NCI-H2081 treated with DMSO at 0.1 percent for 48 hours (cell line): ENCODE results near the gene OR4E2.
"Not testable (repeated sequence)": the region's sequence is repeated elsewhere in the genome, so short reads cannot be mapped to it uniquely, and the experiment has no call there.

Experiments
- DNase-seq: peaks from one replicate; lab custom pipeline; 2025; lab: John Stamatoyannopoulos, UW

Gene OR4E2, protein sequence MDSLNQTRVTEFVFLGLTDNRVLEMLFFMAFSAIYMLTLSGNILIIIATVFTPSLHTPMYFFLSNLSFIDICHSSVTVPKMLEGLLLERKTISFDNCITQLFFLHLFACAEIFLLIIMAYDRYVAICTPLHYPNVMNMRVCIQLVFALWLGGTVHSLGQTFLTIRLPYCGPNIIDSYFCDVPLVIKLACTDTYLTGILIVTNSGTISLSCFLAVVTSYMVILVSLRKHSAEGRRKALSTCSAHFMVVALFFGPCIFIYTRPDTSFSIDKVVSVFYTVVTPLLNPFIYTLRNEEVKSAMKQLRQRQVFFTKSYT

DNA sequence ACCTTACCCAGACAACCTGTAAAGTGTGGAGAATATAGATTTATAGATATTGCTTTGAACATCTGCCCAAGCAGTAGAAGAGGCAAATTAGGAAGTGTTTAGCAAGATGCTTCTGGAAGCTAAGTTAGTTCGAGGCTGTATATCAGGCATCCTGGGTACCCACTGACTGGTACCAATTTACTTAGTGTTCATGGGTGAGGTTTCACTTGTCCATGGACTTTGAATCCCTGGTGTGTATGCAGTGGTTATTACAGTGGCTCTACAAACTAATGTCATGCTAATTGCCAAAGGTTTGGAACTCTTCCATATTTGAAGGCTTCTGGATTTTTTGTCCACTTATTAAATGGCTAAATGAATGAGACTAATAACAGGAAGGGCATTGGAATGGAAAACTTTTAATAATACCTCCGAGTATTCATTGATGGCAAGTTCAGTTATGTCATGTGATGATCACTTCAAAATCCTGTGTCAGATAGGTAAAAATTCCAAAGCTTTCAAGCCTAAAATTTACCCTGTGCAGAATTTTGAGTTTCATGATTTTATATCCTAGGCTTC, at the start of gene OR4E2:
Gene OR4E2, plus strand, starts transcription at position 505 of the 555 bp plus-strand sequence. CDS start 11,248 bp downstream, outside the sequence.
- DNase-seq = no peak

DNA sequence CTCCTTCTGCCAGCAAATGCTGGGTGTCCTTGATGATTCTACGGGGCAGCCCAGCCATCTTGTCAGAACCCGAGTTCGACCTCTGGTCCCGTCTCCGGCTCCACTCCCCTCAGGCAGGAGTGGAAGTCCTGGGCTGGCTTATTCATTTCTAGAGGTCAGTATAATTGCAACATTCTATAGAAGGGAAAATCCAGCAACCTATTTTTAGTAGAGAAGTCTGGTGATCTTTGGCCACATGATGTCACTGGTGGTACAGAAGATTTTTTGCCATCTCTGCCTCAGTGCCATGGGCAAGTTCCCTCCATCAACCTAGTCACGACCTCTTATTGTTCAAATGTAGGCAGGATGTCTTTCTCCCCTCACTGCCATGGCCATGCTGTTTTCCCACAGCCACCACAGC, 41.3 kb upstream of the OR4E2 start:
- no peak for DNase-seq

DNA sequence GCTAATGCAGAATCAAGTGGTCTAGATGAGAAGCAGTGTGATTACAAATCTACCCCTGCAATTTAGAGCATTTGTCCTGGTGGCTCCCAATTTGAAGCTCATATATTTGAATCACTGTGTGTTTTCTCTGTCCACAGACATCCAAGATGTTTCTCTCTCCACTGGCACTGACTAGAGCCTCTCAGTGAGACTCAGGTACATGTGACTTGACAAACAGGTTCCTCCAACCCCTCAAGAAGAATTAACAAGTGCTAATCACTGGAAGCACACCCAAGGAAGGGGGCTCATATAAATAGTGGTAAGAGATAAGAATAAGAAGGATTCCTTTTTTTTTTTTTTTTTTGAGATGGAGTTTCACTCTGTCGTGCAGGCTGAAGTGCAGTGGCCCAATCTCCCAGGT, 39.4 kb upstream of the OR4E2 start:
- no peak for DNase-seq

DNA sequence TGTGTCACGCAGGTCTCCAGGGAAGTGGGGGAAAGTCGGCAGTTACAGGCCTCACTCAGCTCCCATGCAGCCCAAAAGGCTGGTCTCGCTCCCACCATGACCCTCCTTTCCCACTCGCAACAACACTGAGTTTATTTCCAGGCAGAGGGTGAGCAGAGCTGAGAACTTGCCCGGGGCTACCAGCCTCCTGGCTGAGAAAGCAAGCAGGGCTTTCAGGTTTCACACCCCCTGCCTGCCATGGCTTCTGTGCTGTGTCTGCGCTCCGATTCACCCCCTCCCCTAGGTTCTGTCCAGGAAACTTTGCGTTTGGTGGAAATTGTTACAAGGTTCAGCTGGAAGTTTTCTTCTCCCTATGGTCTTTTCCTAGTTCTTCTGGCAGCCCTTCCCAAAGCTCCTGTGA, 36.0 kb upstream of the OR4E2 start:
- no peak for DNase-seq

DNA sequence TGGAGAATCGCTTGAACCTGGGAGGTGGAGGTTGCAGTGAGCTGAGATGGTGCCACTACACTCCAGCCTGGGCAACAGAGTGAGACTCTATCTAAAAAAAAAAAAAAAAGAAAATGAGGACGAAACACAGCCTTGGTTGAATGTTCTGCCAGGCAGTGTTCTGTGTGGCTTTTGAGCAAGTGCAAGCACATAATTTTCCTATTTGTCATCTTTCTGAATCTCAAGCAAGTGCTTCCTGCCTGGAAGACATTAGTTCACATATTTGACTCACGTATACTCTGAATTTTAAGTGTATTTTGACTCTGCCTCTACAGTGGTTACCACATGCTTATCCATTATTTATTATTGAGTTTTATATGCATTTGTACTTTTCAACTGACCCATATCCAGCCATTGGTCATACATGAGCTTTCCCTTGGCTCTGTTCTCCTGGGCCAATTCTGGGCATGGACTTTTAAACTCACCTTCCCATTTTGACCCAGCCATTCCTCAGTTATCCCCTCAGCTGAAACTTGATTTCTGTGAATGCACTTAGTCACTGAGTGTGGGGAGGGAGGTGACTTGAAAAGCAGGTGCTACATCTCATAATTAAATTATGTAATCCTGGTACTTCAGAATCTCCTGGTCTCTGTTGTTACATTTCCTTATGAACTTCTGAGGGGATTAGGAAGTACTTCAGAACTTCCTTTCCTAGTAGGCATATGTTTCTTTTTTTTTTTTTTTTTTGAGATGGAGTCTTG, 27.0 kb upstream of the OR4E2 start:
- no peak for DNase-seq

DNA sequence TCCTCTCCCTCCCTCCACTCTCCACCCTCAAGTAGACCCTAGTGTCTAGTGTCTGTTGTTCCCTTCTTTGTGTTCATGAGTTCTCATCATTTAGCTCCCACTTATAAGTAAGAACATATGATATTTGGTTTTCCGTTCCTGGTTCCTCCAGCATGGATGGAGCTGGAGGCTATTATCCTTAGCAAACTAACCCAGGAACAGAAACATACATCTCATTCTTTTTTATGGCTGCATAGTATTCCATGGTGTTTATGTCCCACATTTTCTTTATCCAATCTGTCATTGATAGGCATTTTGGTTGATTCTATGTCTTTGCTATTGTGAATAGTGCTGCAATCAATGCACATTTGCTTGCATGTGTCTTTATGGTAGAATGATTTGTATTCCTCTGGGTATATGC, 23.1 kb upstream of the OR4E2 start:
- not testable (repeated sequence) for DNase-seq

DNA sequence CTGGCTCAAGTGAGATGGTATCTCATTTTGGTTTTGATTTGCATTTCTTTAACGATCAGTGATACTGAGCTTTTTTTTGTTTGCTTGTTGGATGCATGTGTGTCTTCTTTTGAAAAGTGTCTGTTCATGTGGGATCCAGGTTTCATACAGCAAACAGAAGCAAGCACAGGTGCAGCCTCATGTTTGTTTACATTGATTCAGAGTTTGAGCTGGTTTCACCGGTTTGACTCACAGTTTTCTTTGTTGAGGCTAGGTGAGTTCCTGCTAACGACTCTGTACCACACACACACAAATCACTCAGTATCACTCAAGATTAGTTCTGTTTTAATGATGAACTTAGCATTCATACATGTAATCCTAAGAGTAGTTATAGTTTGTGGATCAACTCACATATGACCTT, 22.6 kb upstream of the OR4E2 start:
- DNase-seq = no peak

DNA sequence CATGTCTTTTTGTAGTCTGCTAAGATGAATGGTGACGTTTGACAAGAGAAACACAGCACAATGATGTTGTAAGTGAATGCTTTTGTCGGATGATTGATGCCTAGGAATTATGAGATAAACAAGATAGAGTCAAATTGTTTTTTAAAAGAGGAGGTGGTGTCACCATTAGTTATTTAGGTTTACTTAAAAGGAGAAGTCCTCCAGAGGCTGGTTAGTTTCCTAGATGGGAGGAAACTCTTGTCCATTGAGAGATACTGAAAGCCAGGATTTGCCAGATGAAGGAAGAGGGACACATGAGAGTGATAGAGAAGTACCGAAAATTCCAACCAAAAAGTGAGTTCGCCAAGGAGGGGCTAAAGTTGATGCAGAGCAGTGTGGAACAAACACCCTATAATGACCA, 18.8 kb upstream of the OR4E2 start, which contains the start of gene OR10G2:
Gene OR10G2, minus strand, starts transcription at position 101 of the 400 bp plus-strand sequence. Its CDS starts 98 bp downstream, at position 3.
- DNase-seq = no peak

DNA sequence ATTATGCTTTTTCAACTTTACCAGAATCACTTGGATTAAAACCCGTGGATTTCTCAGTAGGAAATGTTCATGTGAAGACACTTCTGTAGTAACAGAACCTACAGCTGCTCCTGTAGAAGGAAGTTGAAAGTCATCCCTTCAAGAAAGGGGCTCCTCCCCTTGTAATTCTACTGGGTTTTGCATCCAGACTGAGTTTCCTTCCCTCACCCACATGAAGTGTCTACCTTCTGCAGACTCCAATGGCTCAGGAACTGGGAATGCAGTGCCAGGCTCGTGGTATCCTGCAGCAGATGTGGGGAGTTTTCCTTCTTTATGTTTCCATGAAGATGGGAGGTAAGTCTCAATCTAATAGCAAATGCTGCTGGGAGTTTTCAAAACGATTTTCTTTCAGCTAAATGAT, 11.0 kb upstream of the OR4E2 start:
- no peak for DNase-seq

DNA sequence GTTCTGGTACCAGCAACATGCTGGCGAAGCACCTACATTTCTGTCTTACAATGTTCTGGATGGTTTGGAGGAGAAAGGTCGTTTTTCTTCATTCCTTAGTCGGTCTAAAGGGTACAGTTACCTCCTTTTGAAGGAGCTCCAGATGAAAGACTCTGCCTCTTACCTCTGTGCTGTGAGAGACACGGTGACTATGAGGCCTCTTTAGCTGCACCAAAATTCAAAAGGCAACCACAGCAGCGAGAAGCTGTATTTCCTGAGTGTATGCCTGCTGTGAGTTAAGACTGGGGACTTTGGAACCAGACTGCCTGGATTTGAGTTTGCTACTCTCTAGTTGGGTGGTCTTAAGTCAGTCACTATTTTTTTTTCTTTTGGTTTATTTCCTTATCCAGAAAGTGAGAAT, 10.2 kb upstream of the OR4E2 start:
- no peak for DNase-seq

DNA sequence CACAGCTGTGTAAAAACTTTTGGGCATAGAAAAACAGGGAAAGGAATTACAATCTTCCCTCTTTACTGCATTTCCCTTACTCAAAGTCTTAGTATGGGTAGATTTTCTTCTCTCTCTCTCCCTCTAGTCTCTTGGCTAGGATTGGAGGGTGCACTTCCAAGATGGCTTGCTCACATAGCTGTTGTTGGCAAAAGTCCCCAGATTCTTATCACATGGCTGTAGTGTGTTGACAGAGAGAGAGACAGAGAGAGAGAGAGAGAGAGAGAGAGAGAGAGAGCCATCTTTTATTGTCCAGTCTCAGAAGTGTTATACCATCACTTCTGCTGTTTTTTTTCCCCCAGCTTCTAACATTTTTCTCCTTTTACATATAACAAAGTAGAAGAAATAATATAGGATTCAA, 6.3 kb upstream of the OR4E2 start:
- no peak for DNase-seq

DNA sequence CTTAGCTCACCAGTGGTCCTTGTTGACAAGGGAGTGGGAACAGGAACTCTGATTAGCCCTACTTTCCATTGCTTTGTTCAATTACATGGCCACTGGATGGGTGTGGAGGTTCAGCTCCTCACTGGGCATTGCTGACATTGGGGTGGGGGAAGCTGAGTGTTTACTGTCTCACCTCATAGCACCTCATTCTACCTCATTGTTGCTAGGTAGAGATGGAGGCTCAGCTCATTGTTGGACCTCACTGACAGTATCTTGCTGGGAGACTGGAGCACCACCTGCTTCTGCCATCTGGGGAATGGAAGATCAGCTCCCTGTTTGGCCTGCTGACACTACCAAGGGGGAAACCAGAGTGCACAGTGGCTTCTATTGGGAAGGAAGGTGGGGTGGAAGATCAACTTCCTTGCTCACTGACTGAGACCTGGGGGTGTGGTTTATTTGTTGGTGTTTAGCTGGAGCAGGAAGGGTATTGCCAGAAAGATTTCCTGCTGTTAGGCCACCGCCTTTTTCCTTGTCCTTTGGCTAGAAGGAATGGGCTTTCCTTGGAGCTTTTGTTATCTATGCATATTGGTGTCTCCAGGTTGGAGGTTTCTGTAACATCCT, 1.3 kb upstream of the OR4E2 start:
- no peak for DNase-seq

DNA sequence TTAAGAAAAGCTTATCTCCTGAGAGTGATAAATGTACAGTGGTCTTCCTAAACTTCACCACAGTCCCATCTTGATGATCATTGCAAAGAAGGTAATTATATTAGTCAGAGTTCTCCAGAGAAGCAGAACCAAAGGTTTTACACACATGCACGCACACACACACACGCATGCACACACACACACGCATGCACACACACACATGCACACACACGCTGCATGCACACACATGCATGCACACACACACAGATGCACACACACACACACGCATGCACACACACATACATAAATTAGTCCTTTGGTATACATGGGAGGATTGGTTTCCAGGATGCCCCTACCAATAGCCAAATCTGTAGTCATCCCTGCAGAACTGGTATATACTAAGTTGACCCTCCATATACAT, 580 bp downstream of the OR4E2 start:
- DNase-seq = no peak

DNA sequence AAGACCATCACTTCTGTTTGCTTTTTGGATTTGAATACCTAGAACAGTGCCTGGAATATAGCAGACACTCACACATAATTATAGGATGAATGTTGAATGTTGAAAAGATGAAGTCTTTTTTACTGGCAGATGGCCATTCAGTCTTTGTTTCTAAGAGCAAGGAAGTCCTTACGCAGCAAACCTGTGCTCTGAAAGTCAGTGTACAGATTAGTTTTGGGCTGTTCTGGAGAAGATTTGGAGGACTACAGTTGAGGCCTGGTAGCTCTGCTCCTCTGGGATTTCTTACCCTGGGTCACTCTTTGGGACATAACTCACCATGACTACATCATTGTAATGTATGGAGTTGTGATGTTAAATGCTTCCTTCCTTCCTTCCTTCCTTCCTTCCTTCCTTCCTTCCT, 3.3 kb downstream of the OR4E2 start:
- no peak for DNase-seq

DNA sequence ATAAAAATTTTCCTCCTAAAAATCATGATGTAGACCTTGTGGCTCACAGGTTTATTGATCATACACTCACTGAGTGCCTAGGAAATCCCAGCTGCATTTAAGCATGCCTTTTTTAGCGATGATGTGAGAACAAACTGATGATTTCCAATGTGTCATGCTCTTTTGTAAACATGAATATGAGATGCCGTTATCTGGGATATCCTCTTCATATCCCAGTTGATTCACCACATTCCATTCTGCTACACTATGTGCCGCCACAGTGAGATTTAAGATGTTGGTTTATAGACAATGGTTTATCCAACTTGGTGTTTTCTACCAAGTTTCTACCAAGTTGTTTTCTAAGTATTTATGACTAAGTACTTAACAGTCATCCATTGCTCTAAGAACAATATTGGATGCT, 14.7 kb downstream of the OR4E2 start:
- no peak for DNase-seq

DNA sequence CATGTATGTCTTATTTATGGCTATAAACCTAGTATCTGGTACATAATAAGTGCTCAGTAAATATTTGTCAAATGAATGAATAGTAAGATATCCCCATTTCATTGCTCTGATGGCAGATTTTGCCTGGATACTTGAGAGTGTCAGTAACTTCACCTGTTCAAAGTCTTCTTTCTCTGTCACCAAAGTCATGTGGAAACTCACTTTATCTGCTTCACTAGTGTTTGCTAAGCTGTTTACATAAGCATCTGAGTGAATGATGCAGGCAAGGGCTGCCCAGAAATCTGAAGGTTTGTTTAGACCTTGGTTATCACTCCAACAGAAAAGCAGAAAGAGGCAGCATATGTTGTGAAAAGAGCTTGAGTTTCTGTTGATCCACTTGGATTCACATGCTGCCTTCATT, 15.6 kb downstream of the OR4E2 start:
- no peak for DNase-seq

DNA sequence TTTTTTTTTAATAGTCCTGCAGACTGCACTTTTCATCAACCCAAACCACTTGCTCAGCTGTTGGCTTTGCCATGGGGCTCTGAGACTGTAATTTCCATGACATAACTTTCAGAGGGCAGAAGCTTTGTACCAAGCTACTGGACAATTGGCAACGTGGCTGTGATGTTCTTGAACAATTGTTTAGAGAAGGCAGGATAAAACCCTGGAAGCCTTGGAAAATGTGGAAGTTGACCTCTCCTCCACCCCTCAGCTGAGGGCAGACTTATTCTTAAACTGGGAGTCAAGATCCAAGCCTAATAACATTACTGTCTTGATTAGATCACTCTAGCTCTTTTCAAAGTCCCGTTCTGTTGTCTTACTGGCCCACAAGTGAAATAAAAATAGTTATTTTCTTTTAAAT, 17.7 kb downstream of the OR4E2 start:
- DNase-seq = no peak

DNA sequence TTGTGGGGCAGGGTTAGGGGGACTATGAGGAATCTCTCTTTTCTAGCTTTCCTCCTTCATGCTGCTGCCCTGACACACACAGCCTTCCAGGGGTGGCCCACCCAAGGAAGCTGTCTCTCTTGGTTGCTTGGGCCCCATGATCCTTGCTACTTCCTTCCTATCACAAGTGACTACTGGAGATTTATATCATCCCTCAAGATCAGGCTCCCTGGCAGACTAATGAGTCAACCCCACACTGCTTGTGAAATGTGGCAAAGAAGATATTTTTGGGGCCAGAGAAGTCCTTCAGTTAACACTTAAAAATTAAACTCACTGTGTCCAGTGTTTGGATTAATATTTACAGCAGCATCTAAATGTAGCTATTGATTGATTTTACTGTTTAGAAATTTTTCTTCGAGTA, 18.5 kb downstream of the OR4E2 start:
- DNase-seq = no peak

DNA sequence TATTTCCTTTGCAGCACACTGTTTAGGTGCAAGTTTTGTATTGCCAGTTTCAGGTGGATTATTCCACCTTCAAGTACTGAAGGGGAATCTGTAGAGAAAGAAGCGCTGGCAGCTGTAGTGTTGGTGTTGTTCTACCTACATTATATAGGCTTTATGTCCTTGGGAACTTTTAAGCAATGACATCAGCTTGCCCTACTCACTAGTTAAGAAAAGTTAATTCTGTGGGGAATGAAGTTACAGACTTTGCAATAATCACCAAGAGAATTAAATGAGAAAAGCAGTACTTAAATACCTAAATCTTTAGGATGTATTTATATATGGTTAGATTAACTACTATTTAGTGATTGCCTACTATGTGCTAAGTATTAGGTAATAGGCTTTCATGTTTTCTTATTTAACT, 20.1 kb downstream of the OR4E2 start, which contains the start of gene OR4E1:
Gene OR4E1, minus strand, starts transcription at position 101 of the 400 bp plus-strand sequence. CDS start 2,883 bp downstream, outside the sequence.
- DNase-seq = no peak

DNA sequence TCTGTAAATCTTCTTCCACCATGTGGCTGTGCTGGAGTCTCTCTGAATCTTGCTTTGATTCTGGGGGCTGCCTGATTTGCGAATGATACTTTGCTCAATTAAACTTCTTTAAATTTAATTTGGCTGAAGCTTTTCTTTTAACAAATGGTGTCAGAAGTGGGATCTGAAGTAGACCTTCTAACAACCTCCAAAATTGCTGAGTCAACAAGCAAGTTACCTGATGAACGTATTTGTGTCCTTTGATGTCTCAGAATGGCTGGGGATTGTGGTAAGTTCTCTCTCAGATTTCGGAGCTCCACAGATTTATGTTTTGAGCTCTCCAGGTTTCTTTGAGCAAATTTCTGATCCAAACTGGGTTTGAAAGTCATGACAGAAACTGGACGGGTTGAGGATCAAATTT, 21.9 kb downstream of the OR4E2 start:
- DNase-seq = no peak

DNA sequence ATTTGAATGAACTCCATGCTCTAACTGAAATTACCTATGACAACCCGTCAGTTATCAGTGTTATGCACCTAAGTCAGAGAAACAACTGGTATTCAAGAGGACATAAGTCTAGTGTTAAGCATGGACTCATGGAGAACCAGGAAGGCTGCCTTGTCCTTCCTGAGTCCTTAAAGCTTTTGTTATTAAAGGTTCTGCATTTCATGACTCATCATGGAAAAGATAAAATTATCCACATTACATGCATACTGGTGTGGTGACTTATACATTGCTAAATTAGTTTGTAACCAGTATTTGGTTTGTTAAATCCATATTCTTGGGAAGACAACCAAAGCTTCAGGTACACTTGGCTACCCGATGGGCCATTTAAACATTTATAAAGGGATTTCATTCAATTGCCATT, 26.4 kb downstream of the OR4E2 start:
- DNase-seq = no peak

DNA sequence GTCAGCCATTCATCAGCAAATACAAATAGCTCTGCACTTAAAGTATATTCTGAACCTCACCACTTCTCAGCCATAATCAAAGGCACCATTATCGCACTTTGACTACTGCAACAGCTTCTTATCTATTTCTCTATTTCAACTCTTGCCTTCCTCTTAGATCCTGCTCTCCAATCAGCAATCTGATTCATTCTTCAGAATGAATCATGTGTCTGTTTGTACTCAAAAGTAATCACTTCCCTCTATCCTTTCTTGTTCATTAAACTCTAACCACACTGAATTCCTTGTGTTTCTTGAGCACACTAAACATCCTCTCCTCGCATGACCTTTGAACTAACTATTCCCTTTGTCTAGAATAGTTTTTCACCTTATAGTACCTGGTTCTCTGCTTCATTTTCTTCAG, 32.8 kb downstream of the OR4E2 start:
- no peak for DNase-seq

DNA sequence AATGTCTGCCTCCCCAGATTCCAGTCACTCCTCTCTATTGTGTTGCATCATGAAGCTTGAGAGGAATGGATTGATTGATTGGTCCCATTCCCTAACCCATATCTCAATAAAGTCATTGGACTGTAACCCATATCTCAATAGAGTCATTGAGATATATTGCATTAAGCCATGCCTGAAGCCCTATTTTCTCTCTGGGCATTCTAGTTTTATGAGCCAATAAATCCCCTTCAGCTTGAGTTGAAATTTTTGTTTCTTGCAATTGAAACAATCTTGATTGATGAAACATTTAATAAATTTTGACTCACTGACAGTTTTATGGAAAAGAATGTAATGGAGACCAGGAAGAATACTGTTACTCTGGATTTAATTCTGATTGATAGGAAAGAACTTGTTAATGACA, 40.8 kb downstream of the OR4E2 start:
- no peak for DNase-seq
